HepG2 (cell line): ENCODE results near the gene RRAS. TPM values are rescaled to one million over a fixed set of nuclear protein-coding genes. Genes with fewer than 3 reads are reported as not detected.

Experiments used
- ARID3A ChIP-seq: IDR thresholded peaks from 2 replicates; pipeline ENCODE4 v1.6.1; 2012; ENCODE audit warnings: low read depth, low read length, improper control_type of control experiment
- BCL6 ChIP-seq: IDR thresholded peaks from 2 replicates; pipeline ENCODE4 v1.6.1; 2016; ENCODE audit warnings: missing genetic modification reagents, missing compliant biosample characterization
- CREBL2 ChIP-seq: sonication (generic); formaldehyde crosslinking; IDR thresholded peaks from 2 replicates; pipeline ENCODE4 v1.8.1; 2023; ENCODE audit warnings: missing genetic modification reagents, mild to moderate bottlenecking, borderline replicate concordance
- GLI4 ChIP-seq: sonication (generic); formaldehyde crosslinking; IDR thresholded peaks from 2 replicates; pipeline ENCODE4 v1.5.1; 2020; ENCODE audit warnings: missing genetic modification reagents, mild to moderate bottlenecking, moderate library complexity, borderline replicate concordance
- HDAC1 ChIP-seq: sonication (generic); formaldehyde crosslinking; IDR thresholded peaks from 2 replicates; pipeline ENCODE4 v1.5.1; 2020; ENCODE audit warnings: mild to moderate bottlenecking, missing genetic modification reagents
- HNRNPH1 ChIP-seq: fragments of 200-400 bp; formaldehyde crosslinking; optimal IDR thresholded peaks from 2 replicates; pipeline ENCODE3; 2017; ENCODE audit warnings: mild to moderate bottlenecking, low read depth, low read length
- JUN ChIP-seq: sonication (generic); formaldehyde crosslinking; IDR thresholded peaks from 2 replicates; pipeline ENCODE4 v1.4.0; 2020; ENCODE audit warnings: mild to moderate bottlenecking, missing genetic modification reagents
- KLF6 ChIP-seq: IDR thresholded peaks from 2 replicates; pipeline ENCODE4 v1.8.0; 2016; ENCODE audit warnings: missing biosample characterization, missing genetic modification reagents
- MXI1 ChIP-seq: IDR thresholded peaks from 3 replicates; pipeline ENCODE4 v1.6.1; 2012; ENCODE audit warnings: low read depth, low read length, inconsistent platforms, borderline replicate concordance
- NFKB2 ChIP-seq: sonication (generic); formaldehyde crosslinking; IDR thresholded peaks from 2 replicates; pipeline ENCODE4 v1.4.0; 2020; ENCODE audit warnings: missing genetic modification reagents, borderline replicate concordance
- NR2C2 ChIP-seq: sonication (generic); formaldehyde crosslinking; IDR thresholded peaks from 2 replicates; pipeline ENCODE4 v1.4.0; 2020; ENCODE audit warnings: missing genetic modification reagents, mild to moderate bottlenecking, moderate library complexity, borderline replicate concordance
- PHF21A ChIP-seq: sonication (generic); formaldehyde crosslinking; IDR thresholded peaks from 2 replicates; pipeline ENCODE4 v1.5.0; 2020; ENCODE audit warnings: mild to moderate bottlenecking, missing genetic modification reagents
- RARG ChIP-seq: sonication (generic); formaldehyde crosslinking; IDR thresholded peaks from 2 replicates; pipeline ENCODE4 v1.4.0; 2020; ENCODE audit warnings: low read depth, mild to moderate bottlenecking, missing genetic modification reagents
- SOX6 ChIP-seq, 2 experiments: fragments of 450-650 bp in 1 of 2; sonication (generic) in 1 of 2; formaldehyde crosslinking in 1 of 2; IDR thresholded peaks; 2 replicates each; pipeline versions ENCODE4 v1.4.0 to v1.6.1; 2017 to 2020; ENCODE audit warnings: antibody characterized with exemption in 1 of 2, mild to moderate bottlenecking in 1 of 2, missing genetic modification reagents in 1 of 2
- SRF ChIP-seq: IDR thresholded peaks from 2 replicates; pipeline ENCODE4 v1.6.1; 2011; ENCODE audit warnings: mild to moderate bottlenecking, low read depth, low read length, moderate library complexity
- SRSF1 ChIP-seq: fragments of 200-400 bp; formaldehyde crosslinking; optimal IDR thresholded peaks from 2 replicates; pipeline ENCODE3; 2017; ENCODE audit warnings: mild to moderate bottlenecking, low read depth, low read length, moderate library complexity
- ZFP1 ChIP-seq: IDR thresholded peaks from 2 replicates; pipeline ENCODE4 v1.6.1; 2016
- ZNF382 ChIP-seq: sonication (generic); formaldehyde crosslinking; IDR thresholded peaks from 2 replicates; pipeline ENCODE4 v1.5.0; 2020; ENCODE audit warnings: missing genetic modification reagents, mild to moderate bottlenecking, borderline replicate concordance
- ZNF431 ChIP-seq: sonication (generic); formaldehyde crosslinking; IDR thresholded peaks from 2 replicates; pipeline ENCODE4 v1.9.0; 2022; ENCODE audit warnings: missing genetic modification reagents, low read depth, mild to moderate bottlenecking, borderline replicate concordance
- ZNF446 ChIP-seq: sonication (generic); formaldehyde crosslinking; IDR thresholded peaks from 2 replicates; pipeline ENCODE4 v1.5.0; 2020; ENCODE audit warnings: mild to moderate bottlenecking, missing genetic modification reagents
- ZNF564 ChIP-seq: sonication (generic); formaldehyde crosslinking; IDR thresholded peaks from 2 replicates; pipeline ENCODE4 v1.8.1; 2023; ENCODE audit warnings: mild to moderate bottlenecking, missing genetic modification reagents
- ZNF883 ChIP-seq: sonication (generic); formaldehyde crosslinking; IDR thresholded peaks from 2 replicates; pipeline ENCODE4 v1.5.1; 2020; ENCODE audit warnings: mild to moderate bottlenecking, missing genetic modification reagents; ENCODE audit errors: not compliant biosample characterization
- polyA plus RNA-seq, 8 experiments: library from polyadenylated mRNA; depleted of rRNA in 3 of 8; stranded (reverse) in 7 of 8; unstranded in 1 of 8; fragments of >200 nt; fragmentation: Illumina TruSeq in 4 of 8; extraction: Trizol in 4 of 8; gene quantifications; 2 replicates each; pipeline versions ENCODE4 v1.2.1 to v1.2.3, GENCODE V29; 2011 to 2016; ENCODE audit warnings: low read depth in 4 of 8, missing spikeins in 1 of 8, mixed read lengths in 1 of 8; ENCODE audit not compliant: insufficient read depth in 1 of 8
- total RNA-seq, 5 experiments: library from RNA; depleted of rRNA; stranded (reverse); fragments of >200 nt; fragmentation: Illumina TruSeq; extraction: Trizol; gene quantifications; 2 replicates each; pipeline ENCODE4 v1.2.3, GENCODE V29; 2016; ENCODE audit warnings: low read depth in 1 of 5
- TF ChIP-seq, protein P1 (sequence below): sonication (generic); formaldehyde crosslinking; IDR thresholded peaks from 2 replicates; pipeline ENCODE4 v1.4.0; 2020; ENCODE audit warnings: missing genetic modification reagents
- TF ChIP-seq, protein P2 (sequence below): IDR thresholded peaks from 2 replicates; pipeline ENCODE4 v1.6.1; 2018; ENCODE audit warnings: missing genetic modification reagents, mild to moderate bottlenecking, missing compliant biosample characterization

RRAS gene
- total and polyA plus RNA-seq, 2 of the 13 experiments (the other 11 are each of a cell fraction or from before 2014, with no cell fraction given) = 1.5 to 12.0 TPM

DNA sequence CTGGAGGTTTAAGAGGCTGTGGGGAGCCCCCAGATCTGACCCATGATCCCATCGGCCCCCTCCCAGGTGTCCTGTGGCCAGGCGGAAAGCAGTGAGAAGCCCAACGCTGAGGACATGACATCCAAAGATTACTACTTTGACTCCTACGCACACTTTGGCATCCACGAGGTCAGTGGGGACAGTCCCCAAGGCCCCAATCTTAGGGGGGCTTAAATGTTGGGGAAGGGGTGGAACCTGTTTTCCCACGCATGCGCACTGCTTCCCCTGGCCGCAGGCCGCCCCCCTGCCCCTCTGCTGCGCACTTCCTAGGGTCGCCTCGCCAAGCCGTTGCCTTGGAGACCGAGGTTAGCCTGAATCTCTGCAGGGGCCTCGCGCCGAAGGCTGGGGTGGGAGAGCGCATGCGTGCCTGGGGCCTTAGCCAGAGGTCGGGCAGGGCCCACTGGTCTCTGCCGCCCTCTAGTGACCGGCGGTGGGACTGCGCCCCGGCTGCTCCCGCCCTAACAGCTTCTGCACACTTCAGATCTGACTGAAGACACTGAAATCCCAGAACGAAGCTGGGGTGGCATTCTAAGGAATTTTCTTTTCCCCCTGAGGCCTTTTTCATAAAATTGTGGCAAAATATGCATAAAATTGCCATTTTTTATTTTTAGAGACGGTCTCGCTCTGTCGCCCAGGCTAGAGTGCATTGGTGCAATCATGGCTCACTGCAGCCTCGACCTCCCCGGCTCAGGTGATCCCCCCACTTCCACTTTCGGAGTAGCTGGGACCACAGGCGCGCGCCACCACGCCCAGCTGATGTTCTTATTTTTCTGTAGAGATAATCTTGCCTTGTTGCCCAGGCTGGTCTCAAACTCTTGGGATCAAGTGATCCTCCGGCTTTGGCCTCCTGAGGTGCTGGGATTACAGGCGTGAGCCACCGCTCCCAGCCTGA lies 40.7 kb upstream of the RRAS start (continued):
- TF ChIP-seq CREBL2 (CRISPR knock-in tag) = no peak
- TF ChIP-seq ZNF431 = no peak
- TF ChIP-seq ZNF883 (CRISPR knock-in tag) = no peak
- no peak; the same call in 1 of the 2 replicates for TF ChIP-seq NR2C2 (CRISPR knock-in tag)
- no peak for TF ChIP-seq SRF
- no peak for TF ChIP-seq JUN (CRISPR knock-in tag)
- TF ChIP-seq KLF6 (CRISPR knock-in tag) = no peak
- TF ChIP-seq ZNF382 (CRISPR knock-in tag) = no peak
- TF ChIP-seq PHF21A = no peak
- TF ChIP-seq, protein P1, sequence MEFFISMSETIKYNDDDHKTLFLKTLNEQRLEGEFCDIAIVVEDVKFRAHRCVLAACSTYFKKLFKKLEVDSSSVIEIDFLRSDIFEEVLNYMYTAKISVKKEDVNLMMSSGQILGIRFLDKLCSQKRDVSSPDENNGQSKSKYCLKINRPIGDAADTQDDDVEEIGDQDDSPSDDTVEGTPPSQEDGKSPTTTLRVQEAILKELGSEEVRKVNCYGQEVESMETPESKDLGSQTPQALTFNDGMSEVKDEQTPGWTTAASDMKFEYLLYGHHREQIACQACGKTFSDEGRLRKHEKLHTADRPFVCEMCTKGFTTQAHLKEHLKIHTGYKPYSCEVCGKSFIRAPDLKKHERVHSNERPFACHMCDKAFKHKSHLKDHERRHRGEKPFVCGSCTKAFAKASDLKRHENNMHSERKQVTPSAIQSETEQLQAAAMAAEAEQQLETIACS (CRISPR knock-in tag) = no peak
- no peak for TF ChIP-seq ARID3A
- TF ChIP-seq ZFP1 (CRISPR knock-in tag) = no peak
- peak; percentile 45; the same call in 1 of the 2 replicates for TF ChIP-seq NFKB2 (CRISPR knock-in tag)
- TF ChIP-seq, protein P2, sequence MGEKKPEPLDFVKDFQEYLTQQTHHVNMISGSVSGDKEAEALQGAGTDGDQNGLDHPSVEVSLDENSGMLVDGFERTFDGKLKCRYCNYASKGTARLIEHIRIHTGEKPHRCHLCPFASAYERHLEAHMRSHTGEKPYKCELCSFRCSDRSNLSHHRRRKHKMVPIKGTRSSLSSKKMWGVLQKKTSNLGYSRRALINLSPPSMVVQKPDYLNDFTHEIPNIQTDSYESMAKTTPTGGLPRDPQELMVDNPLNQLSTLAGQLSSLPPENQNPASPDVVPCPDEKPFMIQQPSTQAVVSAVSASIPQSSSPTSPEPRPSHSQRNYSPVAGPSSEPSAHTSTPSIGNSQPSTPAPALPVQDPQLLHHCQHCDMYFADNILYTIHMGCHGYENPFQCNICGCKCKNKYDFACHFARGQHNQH = no peak
- no peak for TF ChIP-seq SOX6 (IDR thresholded peaks at IDR 0.05)
- TF ChIP-seq SOX6 (CRISPR knock-in tag; IDR thresholded peaks at IDR 0.05) = no peak
- no peak for TF ChIP-seq HNRNPH1
- TF ChIP-seq MXI1 = peak; percentile 67; the same call in 2 of the 3 replicates
- TF ChIP-seq GLI4 (CRISPR knock-in tag) = no peak
- TF ChIP-seq RARG = no peak
- TF ChIP-seq SRSF1 = no peak
- TF ChIP-seq BCL6 = no peak
- no peak for TF ChIP-seq ZNF564 (CRISPR knock-in tag)
- TF ChIP-seq ZNF446 (CRISPR knock-in tag) = no peak
- TF ChIP-seq HDAC1 (CRISPR knock-in tag) = no peak
